ENCODE results near the gene RSRC2.

DNA sequence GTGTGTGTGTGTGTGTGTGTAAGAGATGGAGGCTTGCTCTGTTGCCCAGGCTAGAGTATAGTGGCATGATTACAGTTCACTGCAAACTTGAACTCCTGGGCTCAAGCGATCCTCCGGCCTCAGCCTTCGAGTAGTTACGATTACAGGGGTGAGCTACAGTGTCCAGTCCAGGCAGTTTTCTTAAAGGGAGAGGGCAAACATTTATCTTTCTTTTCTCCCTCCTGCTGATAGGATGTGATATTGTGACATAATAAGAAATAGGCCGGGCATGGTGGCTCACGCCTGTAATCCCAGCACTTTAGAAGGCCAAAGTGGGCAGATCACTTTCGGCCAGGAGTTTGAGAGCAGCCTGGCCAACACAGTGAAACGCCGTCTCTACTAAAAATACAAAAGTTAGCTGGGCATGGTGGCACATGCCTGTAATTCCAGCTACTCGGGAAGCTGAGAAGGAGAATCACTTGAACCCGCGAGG lies 72.5 kb downstream of the RSRC2 start:
- TF ChIP-seq CTCF (IDR thresholded peaks at IDR 0.05 in 8 of 11, conservative IDR thresholded peaks at IDR 0.05 in 3 of 11) (no peak), POLR2AphosphoS5 (IDR thresholded peaks at IDR 0.05) (no peak), POLR2A (IDR thresholded peaks at IDR 0.05) (no peak)
